NCI-H2029 treated with DMSO at 0.1 percent for 48 hours (cell line): ENCODE results near the gene CEP170B.
"Not testable (repeated sequence)": the region's sequence is repeated elsewhere in the genome, so short reads cannot be mapped to it uniquely, and the experiment has no call there.

Experiments
- DNase-seq: peaks from one replicate; lab custom pipeline; 2025; lab: John Stamatoyannopoulos, UW

The CEP170B gene

GRCh38 chr14:104844306-104845032 is 20.6 kb upstream of the CEP170B start:
- DNase-seq = no peak

- DNase-seq = no peak
Observed at GRCh38 chr14:104845033-104845666, 19.9 kb upstream of the CEP170B start.

GRCh38 chr14:104845834-104846441 is 19.1 kb upstream of the CEP170B start:
- DNase-seq = no peak

- DNase-seq = no peak
Observed at GRCh38 chr14:104852280-104852663, 12.8 kb upstream of the CEP170B start.

GRCh38 chr14:104855532-104856090 is 9.5 kb upstream of the CEP170B start:
- DNase-seq = no peak

- DNase-seq = no peak
Observed at GRCh38 chr14:104856157-104856868, 8.8 kb upstream of the CEP170B start.

GRCh38 chr14:104856869-104857860 is 7.9 kb upstream of the CEP170B start:
- no peak for DNase-seq

- not testable (repeated sequence) for DNase-seq
Observed at GRCh38 chr14:104857931-104858330, 7.1 kb upstream of the CEP170B start.

GRCh38 chr14:104858811-104859426 is 6.1 kb upstream of the CEP170B start:
- no peak for DNase-seq

- no peak for DNase-seq
Observed at GRCh38 chr14:104859900-104860299, 5.2 kb upstream of the CEP170B start.

- no peak for DNase-seq
Observed at GRCh38 chr14:104860414-104860813, 4.7 kb upstream of the CEP170B start.

- no peak for DNase-seq
Observed at GRCh38 chr14:104863131-104863862, 1.8 kb upstream of the CEP170B start.

GRCh38 chr14:104863923-104864266 is 1.2 kb upstream of the CEP170B start:
- no peak for DNase-seq

- no peak for DNase-seq
Observed at GRCh38 chr14:104864267-104865080, 594 bp upstream of the CEP170B start.

- no peak for DNase-seq
Observed at GRCh38 chr14:104865631-104866441, 768 bp downstream of the CEP170B start.

GRCh38 chr14:104866451-104867370 is 1.6 kb downstream of the CEP170B start:
- no peak for DNase-seq

- no peak for DNase-seq
Observed at GRCh38 chr14:104867371-104868059, 2.4 kb downstream of the CEP170B start.
